Measurements from ENCODE around the gene FOXA3.

The FOXA3 gene

DNA sequence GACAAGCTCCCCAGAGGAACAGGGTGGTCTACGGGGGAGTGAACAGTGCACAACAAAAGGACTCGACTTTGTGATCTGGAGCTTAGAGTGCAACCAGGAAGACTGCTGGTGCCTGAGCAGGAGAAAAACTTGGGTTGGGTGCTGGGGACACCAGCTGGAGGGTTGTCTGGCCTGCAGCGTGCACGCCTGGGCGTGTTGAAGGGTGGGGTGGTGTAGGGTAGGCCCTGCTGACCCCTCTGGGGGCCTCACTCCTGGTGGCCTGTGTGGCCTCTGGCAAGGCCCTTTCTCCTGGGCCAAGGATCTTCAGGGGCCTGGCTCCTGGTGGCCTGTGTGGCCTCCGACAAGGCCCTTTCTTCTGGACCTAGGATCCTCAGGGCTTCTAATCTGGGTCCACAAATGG, 44.4 kb upstream of the FOXA3 start:
- TF ChIP-seq, protein P1, sequence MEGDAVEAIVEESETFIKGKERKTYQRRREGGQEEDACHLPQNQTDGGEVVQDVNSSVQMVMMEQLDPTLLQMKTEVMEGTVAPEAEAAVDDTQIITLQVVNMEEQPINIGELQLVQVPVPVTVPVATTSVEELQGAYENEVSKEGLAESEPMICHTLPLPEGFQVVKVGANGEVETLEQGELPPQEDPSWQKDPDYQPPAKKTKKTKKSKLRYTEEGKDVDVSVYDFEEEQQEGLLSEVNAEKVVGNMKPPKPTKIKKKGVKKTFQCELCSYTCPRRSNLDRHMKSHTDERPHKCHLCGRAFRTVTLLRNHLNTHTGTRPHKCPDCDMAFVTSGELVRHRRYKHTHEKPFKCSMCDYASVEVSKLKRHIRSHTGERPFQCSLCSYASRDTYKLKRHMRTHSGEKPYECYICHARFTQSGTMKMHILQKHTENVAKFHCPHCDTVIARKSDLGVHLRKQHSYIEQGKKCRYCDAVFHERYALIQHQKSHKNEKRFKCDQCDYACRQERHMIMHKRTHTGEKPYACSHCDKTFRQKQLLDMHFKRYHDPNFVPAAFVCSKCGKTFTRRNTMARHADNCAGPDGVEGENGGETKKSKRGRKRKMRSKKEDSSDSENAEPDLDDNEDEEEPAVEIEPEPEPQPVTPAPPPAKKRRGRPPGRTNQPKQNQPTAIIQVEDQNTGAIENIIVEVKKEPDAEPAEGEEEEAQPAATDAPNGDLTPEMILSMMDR (IDR thresholded peaks at IDR 0.05; ENCODE audit: low read depth, low read length) = no peak
- no peak for DNase-seq (ENCODE audit: extremely low read depth, low read depth)

DNA sequence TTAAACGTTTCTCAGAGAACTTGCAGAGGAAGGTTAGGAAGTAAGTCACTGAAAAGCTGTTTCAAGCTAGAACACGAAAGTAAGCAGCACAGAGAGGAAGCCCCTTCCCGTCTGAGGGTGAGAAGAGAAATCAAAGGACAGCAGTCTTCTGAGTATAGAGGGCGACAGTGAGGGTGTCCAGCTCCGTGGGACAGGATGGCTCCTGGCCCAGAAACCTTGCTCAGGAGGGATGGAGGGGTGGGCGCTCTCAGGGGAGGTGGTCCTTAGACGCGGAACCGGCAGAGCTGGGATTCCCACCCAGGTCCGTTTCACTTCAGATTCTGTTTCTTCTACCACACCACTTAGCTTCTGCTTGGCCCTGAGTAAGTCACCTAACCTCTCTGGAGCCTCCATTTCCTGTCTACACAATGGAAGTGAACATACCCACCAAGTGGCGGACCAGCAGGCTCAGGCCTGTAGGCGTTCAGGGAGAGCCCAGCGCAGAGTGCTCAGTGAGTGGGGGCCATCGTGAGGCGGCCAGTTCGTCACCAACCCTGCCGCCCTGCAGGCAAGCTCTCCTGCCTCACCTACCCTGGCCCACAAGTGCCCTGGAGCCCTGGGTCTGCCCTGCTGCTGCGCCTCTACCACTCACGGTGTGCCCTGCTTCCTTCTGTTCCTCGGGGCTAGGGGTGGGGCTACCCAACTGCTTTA, 43.6 kb upstream of the FOXA3 start:
- DNase-seq (ENCODE audit: extremely low read depth, low read depth) = no peak
- TF ChIP-seq, protein P1 (IDR thresholded peaks at IDR 0.05; ENCODE audit: low read depth, low read length) = no peak

DNA sequence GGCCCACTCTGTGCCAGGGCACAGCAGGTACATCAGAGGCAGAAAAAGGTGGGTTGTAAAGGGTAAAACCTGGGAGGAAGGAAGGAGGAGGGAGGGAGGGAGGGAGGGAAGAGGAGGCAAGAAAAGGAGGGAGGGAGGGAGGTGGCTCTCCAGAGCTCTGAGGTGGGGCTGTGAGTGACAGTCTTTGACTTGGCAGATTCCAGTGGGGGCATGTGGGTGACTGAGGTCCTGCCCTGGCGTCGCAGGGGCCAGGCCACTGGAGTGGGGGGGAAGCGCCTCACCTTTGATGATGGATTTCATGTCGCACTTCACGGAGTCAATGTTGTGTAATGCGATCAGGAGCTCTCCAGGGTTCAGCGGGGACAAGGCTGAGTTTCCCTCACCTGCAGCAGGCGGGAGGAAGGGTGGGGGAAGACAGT, 43.0 kb upstream of the FOXA3 start:
- TF ChIP-seq, protein P1 (IDR thresholded peaks at IDR 0.05; ENCODE audit: low read depth, low read length) = no peak
- no peak for DNase-seq (ENCODE audit: extremely low read depth, low read depth)

DNA sequence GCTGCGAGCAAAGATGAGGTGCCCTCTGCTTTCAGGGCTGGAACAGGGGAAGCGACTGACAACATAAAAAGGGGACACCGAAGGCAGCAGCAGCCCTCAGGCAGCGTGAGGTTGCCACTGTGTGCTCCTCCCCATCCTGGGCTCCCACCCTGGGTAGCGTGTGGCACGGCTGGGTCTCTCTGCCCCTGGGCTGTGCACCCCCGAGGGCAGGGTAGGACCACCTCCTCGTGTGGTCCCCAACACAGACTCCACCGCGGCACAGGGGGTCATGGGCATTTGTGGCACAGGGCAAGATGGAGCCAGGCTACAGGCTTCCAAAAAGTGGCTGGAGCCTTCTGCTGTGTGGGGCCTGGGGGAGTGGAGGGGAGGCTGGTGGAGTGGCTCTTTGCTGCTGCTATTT, 42.6 kb upstream of the FOXA3 start:
- TF ChIP-seq, protein P1 (IDR thresholded peaks at IDR 0.05; ENCODE audit: low read depth, low read length) = no peak
- no peak for DNase-seq (ENCODE audit: extremely low read depth, low read depth)

DNA sequence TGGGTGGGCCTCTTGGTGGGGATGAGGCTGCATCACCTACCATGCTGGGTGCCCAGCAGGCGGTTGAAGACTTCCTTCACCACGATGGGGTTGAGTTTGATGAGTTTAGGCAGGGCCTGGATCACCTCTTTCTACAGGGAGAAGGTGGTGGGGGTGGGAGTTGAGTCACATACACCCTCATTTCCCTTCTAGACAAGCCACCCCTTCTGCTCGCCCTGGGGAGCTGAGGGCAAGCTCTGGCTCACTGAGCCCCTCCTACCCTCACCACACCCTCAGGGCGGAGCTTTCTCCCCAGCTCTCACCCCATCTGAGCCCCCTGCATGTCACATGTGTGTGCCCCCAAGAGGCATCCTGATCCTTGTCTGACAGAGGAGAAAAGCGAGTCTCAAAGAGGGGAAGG, 41.4 kb upstream of the FOXA3 start:
- TF ChIP-seq, protein P1 (IDR thresholded peaks at IDR 0.05; ENCODE audit: low read depth, low read length) = no peak
- no peak for DNase-seq (ENCODE audit: extremely low read depth, low read depth)

DNA sequence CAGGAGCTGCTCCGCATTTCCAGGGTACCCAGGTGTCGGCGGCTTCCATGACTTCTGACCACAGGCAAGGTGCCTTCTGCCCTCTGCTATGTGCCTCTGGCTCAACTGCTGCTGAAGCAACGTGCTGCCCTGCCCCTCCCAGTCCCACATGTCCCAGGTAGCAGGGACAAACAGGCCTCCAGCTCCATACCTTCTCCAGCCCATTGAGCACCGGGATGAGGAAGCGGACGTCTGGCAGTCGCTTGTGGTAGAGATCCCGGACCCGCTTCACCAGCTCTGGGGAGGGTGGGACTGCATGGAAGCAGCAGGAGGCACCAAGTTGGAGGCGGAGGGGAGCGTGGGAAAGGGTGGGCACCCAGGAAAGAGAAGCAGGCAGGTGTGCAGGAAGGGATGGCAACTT, 40.9 kb upstream of the FOXA3 start:
- TF ChIP-seq, protein P1 (IDR thresholded peaks at IDR 0.05; ENCODE audit: low read depth, low read length) = no peak
- no peak for DNase-seq (ENCODE audit: extremely low read depth, low read depth)

DNA sequence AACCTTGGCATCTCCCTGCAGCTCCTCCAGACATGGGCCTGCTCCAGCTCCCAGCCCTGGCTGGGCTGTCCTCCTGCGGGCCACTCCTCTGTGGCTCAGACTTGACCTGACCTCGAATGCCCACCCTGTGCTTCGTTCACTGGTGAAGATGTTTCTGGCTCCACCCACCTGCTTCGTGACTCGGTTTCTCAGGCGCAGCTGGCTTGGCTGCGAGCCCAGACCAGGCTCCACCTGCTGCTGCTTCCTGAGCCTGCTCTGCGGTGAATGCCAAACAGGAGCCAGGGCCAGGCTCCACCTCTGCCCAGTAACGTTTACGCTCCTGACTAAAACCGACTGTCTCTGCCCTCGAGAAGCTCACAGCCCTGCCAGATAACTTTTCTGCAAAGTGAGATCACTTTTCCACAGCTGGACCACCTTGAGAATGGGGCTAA, 40.1 kb upstream of the FOXA3 start:
- TF ChIP-seq, protein P1 (IDR thresholded peaks at IDR 0.05; ENCODE audit: low read depth, low read length) = no peak
- DNase-seq (ENCODE audit: extremely low read depth, low read depth) = no peak

Measured in AG09319 (cell line).